GM23338 (cell line): ENCODE measurements around the gene MAOB. TPM values are rescaled to one million over a fixed set of nuclear protein-coding genes. Genes with fewer than 3 reads are reported as not detected.

Source experiments
- ATAC-seq: fragments of 200-7000 bp; cut with Tn5 transposase; 3 replicates; pipeline ENCODE4 v1.9.1; 2020
- DNase-seq: peaks from one replicate; pipeline ENCODE4 v3.0.0-alpha.2; 2015; ENCODE audit warnings: low spot score
- H2AFZ ChIP-seq: fragments of 200-600 bp; sonication (generic); 2 replicates; pipeline ENCODE4 v1.8.0; 2016; ENCODE audit warnings: antibody characterized with exemption, mild to moderate bottlenecking, moderate library complexity
- H3F3A ChIP-seq: fragments of 200-600 bp; sonication (generic); replicated peaks from 2 replicates; pipeline ENCODE4 v1.8.0; 2017; ENCODE audit warnings: antibody characterized with exemption, mixed run types, low read depth
- H3K27ac ChIP-seq: fragments of 200-600 bp; sonication (generic); 2 replicates; pipeline ENCODE4 v1.6.1; 2016; ENCODE audit warnings: low read depth
- H3K27me3 ChIP-seq: fragments of 200-600 bp; sonication (generic); 2 replicates; pipeline ENCODE4 v1.8.0; 2016; ENCODE audit warnings: mild to moderate bottlenecking, mixed run types, moderate library complexity; ENCODE audit not compliant: insufficient read depth
- H3K36me3 ChIP-seq: fragments of 200-600 bp; sonication (generic); 2 replicates; pipeline ENCODE4 v1.8.0; 2016; ENCODE audit warnings: mild to moderate bottlenecking; ENCODE audit not compliant: insufficient read depth
- H3K4me1 ChIP-seq: fragments of 200-600 bp; sonication (generic); 2 replicates; pipeline ENCODE4 v1.8.0; 2016; ENCODE audit warnings: mild to moderate bottlenecking, moderate library complexity; ENCODE audit not compliant: insufficient read depth
- H3K4me2 ChIP-seq: fragments of 200-600 bp; sonication (generic); 2 replicates; pipeline ENCODE4 v1.7.1; 2017; ENCODE audit warnings: mixed run types
- H3K4me3 ChIP-seq: fragments of 200-600 bp; sonication (generic); 2 replicates; pipeline ENCODE4 v1.6.1; 2016; ENCODE audit warnings: mixed run types
- H3K79me2 ChIP-seq: fragments of 200-600 bp; sonication (generic); replicated peaks from 2 replicates; pipeline ENCODE4 v1.8.0; 2017; ENCODE audit warnings: mild to moderate bottlenecking; ENCODE audit not compliant: insufficient read depth
- H3K9me2 ChIP-seq: fragments of 200-600 bp; sonication (generic); 2 replicates; pipeline ENCODE4 v1.8.0; 2017; ENCODE audit not compliant: insufficient read depth
- H4K20me1 ChIP-seq: fragments of 200-600 bp; sonication (generic); replicated peaks from 2 replicates; pipeline ENCODE4 v1.8.0; 2017; ENCODE audit warnings: mild to moderate bottlenecking; ENCODE audit not compliant: insufficient read depth
- H3K27ac Mint-ChIP-seq: 2 replicates; pipeline ENCODE4 v1.8.0; 2020; ENCODE audit warnings: inconsistent platforms, mild to moderate bottlenecking, moderate library complexity, mixed read lengths
- H3K27me3 Mint-ChIP-seq: 3 replicates; pipeline ENCODE4 v1.8.0; 2022; ENCODE audit warnings: low read depth, mild to moderate bottlenecking, moderate library complexity, mixed read lengths, inconsistent platforms; ENCODE audit not compliant: insufficient read depth, poor library complexity
- H3K36me3 Mint-ChIP-seq: 3 replicates; pipeline ENCODE4 v1.8.0; 2021; ENCODE audit warnings: low read depth, mild to moderate bottlenecking, inconsistent platforms, moderate library complexity, mixed read lengths
- H3K4me1 Mint-ChIP-seq: 3 replicates; pipeline ENCODE4 v1.8.0; 2020; ENCODE audit warnings: mild to moderate bottlenecking, inconsistent platforms, mixed read lengths
- H3K4me3 Mint-ChIP-seq: 3 replicates; pipeline ENCODE4 v1.8.0; 2021; ENCODE audit warnings: moderate library complexity, mild to moderate bottlenecking, inconsistent platforms, mixed read lengths
- H3K9me3 Mint-ChIP-seq: 3 replicates; pipeline ENCODE4 v1.8.0; 2020; ENCODE audit warnings: moderate library complexity, mild to moderate bottlenecking, inconsistent platforms, mixed read lengths
- CREB1 ChIP-seq: fragments of 250-450 bp; sonication (Bioruptor Pico); IDR thresholded peaks from 2 replicates; pipeline ENCODE4 v1.5.0; 2020; ENCODE audit warnings: low read depth, mild to moderate bottlenecking, moderate library complexity
- CTCF ChIP-seq, 2 experiments: fragments of 200-600 bp in 1 of 2; sonication (generic) in 1 of 2; conservative IDR thresholded peaks; 2 replicates each; pipeline versions ENCODE4 v1.5.1 to v1.6.1; 2016 to 2017; ENCODE audit warnings: antibody characterized with exemption in 2 of 2, low read depth in 2 of 2, mild to moderate bottlenecking in 2 of 2, moderate library complexity in 1 of 2
- ETS1 ChIP-seq: IDR thresholded peaks from 2 replicates; pipeline ENCODE4 v1.6.1; 2016; ENCODE audit warnings: antibody characterized with exemption
- EZH2phosphoT487 ChIP-seq: fragments of 200-600 bp; sonication (generic); IDR thresholded peaks from one replicate; pipeline ENCODE4 v1.8.1; 2018; ENCODE audit warnings: antibody characterized with exemption; ENCODE audit not compliant: unreplicated experiment
- JUNB ChIP-seq: IDR thresholded peaks from one replicate; pipeline ENCODE4 v1.6.1; 2016; ENCODE audit warnings: antibody characterized with exemption; ENCODE audit not compliant: unreplicated experiment
- REST ChIP-seq: IDR thresholded peaks from one replicate; pipeline ENCODE4 v1.6.1; 2018; ENCODE audit warnings: antibody characterized with exemption; ENCODE audit not compliant: unreplicated experiment
- ZNF331 ChIP-seq: fragments of 250-450 bp; sonication (Bioruptor Pico); IDR thresholded peaks from 2 replicates; pipeline ENCODE4 v1.5.0; 2020; ENCODE audit warnings: low read depth, mild to moderate bottlenecking, moderate library complexity
- ZNF462 ChIP-seq: fragments of 250-450 bp; sonication (Bioruptor Pico); IDR thresholded peaks from 2 replicates; pipeline ENCODE4 v1.5.0; 2020; ENCODE audit warnings: mild to moderate bottlenecking, moderate library complexity
- polyA plus RNA-seq: library from polyadenylated mRNA; unstranded; fragments of >200 nt; fragmentation: Nextera tagmentation; extraction: Ambion mirVana; gene quantifications from 2 replicates; pipeline ENCODE4 v1.2.1, GENCODE V29; 2016
- total RNA-seq: library from RNA; depleted of rRNA; stranded (reverse); fragments of >200 nt; shearing (Covaris generic); gene quantifications from 2 replicates; pipeline ENCODE4 v1.2.3, GENCODE V29; 2014

Gene MAOB
- total and polyA plus RNA-seq, 2 experiments from 2014 or later = 1.0 to 1.3 TPM

GRCh38 chrX:43809463-43809862 lies 72.8 kb downstream of the MAOB start:
- H3K4me1 Mint-ChIP-seq = no peaks in the 10 kb centered on the region
- H3K27ac ChIP-seq = no peak overlapping the region
- H3K4me3 ChIP-seq = no peak overlapping the region
- no peak overlapping the region for H2AFZ ChIP-seq
- H3K36me3 Mint-ChIP-seq = no peaks in the 10 kb centered on the region
- H4K20me1 ChIP-seq = no peaks in the 10 kb centered on the region
- H3K4me3 Mint-ChIP-seq = no peak overlapping the region
- H3K27me3 ChIP-seq = no peaks in the 10 kb centered on the region
- H3K4me1 ChIP-seq = no peaks in the 10 kb centered on the region
- H3K9me2 ChIP-seq = no peaks in the 10 kb centered on the region
- no peaks in the 10 kb centered on the region for H3K36me3 ChIP-seq
- ATAC-seq (no peak), DNase-seq (no peak)
- TF ChIP-seq ZNF462 (CRISPR knock-in tag) (no peak), REST (no peak), ZNF331 (CRISPR knock-in tag) (no peak), CTCF (conservative IDR thresholded peaks at IDR 0.05; ENCODE audit: low read depth in 2 of 2) (no peak), JUNB (no peak), ETS1 (no peak), CREB1 (CRISPR knock-in tag) (no peak), EZH2phosphoT487 (no peak)
- no peaks in the 10 kb centered on the region for H3K79me2 ChIP-seq
- no peak overlapping the region for H3K27ac Mint-ChIP-seq
- no peaks in the 10 kb centered on the region for H3F3A ChIP-seq
- no peaks in the 10 kb centered on the region for H3K27me3 Mint-ChIP-seq
- no peaks in the 10 kb centered on the region for H3K9me3 Mint-ChIP-seq
- no peak overlapping the region for H3K4me2 ChIP-seq
